A673 (cell line): ENCODE results near the gene CACYBP.

Experiments used
- CTCF ChIP-seq: fragments of 300-800, 200-600 bp; sonication (generic); conservative IDR thresholded peaks from 2 replicates; pipeline ENCODE4 v1.5.1; 2017; ENCODE audit warnings: low read depth, mild to moderate bottlenecking, antibody characterized with exemption, low read length, moderate library complexity, mixed read lengths
- EZH2 ChIP-seq: fragments of 200-600 bp; sonication (generic); IDR thresholded peaks from 2 replicates; pipeline ENCODE4 v1.6.1; 2017; ENCODE audit warnings: borderline replicate concordance, low read depth, mild to moderate bottlenecking, mixed read lengths, antibody characterized with exemption, low read length; ENCODE audit not compliant: poor library complexity, severe bottlenecking

GRCh38 chr1:174969977-174970376, 29.8 kb upstream of the CACYBP start:
- no peak for TF ChIP-seq CTCF
- no peak for TF ChIP-seq EZH2
